NB4 (cell line): Measurements from ENCODE around the gene SPTBN2.

Experiments
- MYC ChIP-seq: IDR thresholded peaks from 2 replicates; pipeline ENCODE4 v1.6.1; 2011; ENCODE audit warnings: low read depth, low read length
- POLR2A ChIP-seq: IDR thresholded peaks from 2 replicates; pipeline ENCODE4 v1.6.1; 2011; ENCODE audit warnings: mild to moderate bottlenecking; ENCODE audit not compliant: insufficient read length; ENCODE audit errors: extremely low read depth
- TF ChIP-seq, protein P1 (sequence below): IDR thresholded peaks from one replicate; pipeline ENCODE4 v1.5.1; 2012; ENCODE audit warnings: low read depth, low read length
- TF ChIP-seq, protein P2 (sequence below): IDR thresholded peaks from 2 replicates; pipeline ENCODE4 v1.6.1; 2011; ENCODE audit warnings: low read depth, low read length

DNA sequence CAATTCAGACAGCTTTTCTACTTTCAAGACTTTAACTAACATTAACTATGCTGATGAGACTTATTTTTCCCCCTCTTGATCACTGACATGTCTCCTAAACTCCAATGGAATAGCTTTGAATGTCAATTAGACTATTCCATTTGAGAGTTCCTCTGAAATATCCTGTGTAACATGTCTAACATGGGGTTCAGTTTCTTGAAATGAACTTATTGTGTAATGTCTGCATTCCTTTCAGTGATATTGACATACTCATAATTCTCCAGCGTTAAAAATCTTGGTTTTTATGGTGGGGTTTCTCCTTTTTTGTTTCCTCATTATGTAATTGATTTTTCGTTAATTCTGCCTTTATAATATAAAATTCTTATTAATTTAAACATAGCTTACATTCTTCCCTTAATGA, 37.7 kb upstream of the SPTBN2 start:
- TF ChIP-seq, protein P1, sequence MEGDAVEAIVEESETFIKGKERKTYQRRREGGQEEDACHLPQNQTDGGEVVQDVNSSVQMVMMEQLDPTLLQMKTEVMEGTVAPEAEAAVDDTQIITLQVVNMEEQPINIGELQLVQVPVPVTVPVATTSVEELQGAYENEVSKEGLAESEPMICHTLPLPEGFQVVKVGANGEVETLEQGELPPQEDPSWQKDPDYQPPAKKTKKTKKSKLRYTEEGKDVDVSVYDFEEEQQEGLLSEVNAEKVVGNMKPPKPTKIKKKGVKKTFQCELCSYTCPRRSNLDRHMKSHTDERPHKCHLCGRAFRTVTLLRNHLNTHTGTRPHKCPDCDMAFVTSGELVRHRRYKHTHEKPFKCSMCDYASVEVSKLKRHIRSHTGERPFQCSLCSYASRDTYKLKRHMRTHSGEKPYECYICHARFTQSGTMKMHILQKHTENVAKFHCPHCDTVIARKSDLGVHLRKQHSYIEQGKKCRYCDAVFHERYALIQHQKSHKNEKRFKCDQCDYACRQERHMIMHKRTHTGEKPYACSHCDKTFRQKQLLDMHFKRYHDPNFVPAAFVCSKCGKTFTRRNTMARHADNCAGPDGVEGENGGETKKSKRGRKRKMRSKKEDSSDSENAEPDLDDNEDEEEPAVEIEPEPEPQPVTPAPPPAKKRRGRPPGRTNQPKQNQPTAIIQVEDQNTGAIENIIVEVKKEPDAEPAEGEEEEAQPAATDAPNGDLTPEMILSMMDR = no peak
- TF ChIP-seq POLR2A (no peak), MYC (no peak)
- TF ChIP-seq, protein P2, sequence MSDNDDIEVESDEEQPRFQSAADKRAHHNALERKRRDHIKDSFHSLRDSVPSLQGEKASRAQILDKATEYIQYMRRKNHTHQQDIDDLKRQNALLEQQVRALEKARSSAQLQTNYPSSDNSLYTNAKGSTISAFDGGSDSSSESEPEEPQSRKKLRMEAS = no peak
